SK-N-MC (cell line): ENCODE measurements around the gene DZIP1L.

ENCODE experiments used
- EZH2 ChIP-seq: fragments of 200-600 bp; sonication (generic); IDR thresholded peaks from one replicate; pipeline ENCODE4 v1.6.1; 2017; ENCODE audit warnings: antibody characterized with exemption
- FOXP2 ChIP-seq: optimal IDR thresholded peaks from 2 replicates; pipeline ENCODE3; 2011; ENCODE audit warnings: mild to moderate bottlenecking, moderate library complexity; ENCODE audit not compliant: insufficient read depth; ENCODE audit errors: extremely low read length, control extremely low read depth
- POLR2AphosphoS5 ChIP-seq: IDR thresholded peaks from 2 replicates; pipeline ENCODE4 v1.6.1; 2012; ENCODE audit warnings: mild to moderate bottlenecking, low read depth, low read length, borderline replicate concordance

- TF ChIP-seq POLR2AphosphoS5 (no peak), EZH2 (no peak), FOXP2 (no peak)
These were observed 49.7 kb upstream of the DZIP1L start for GRCh38 chr3:138165061-138165460.
